WTC11 (cell line): ENCODE data around the gene CHD9. TPM values are rescaled to one million over a fixed set of nuclear protein-coding genes. Genes with fewer than 3 reads are reported as not detected.

Experiments used
- ATAC-seq: fragments of 200-7000 bp; cut with Tn5 transposase; 2 replicates; pipeline ENCODE4 v1.10.0; 2021; ENCODE audit warnings: mild to moderate bottlenecking, moderate library complexity
- CTCF ChIA-PET: fragments of 300-600 bp; sonication (Branson Sonifier 250); formaldehyde crosslinking; loops from one replicate; lab custom pipeline; 2021; ENCODE audit warnings: antibody characterized with exemption; lab: Charles Lee
- POLR2A ChIA-PET: fragments of 350-600 bp; sonication (Branson Sonifier 250); formaldehyde crosslinking; loops from one replicate; lab custom pipeline; 2021; ENCODE audit warnings: antibody characterized with exemption; lab: Charles Lee
- DNase-seq: peaks from one replicate; pipeline ENCODE4 v3.0.0; 2021; ENCODE audit warnings: low spot score
- H3K27ac Mint-ChIP-seq: 2 replicates; pipeline ENCODE4 v1.8.0; 2021; ENCODE audit warnings: mixed read lengths
- H3K27me3 Mint-ChIP-seq: 2 replicates; pipeline ENCODE4 v1.8.0; 2021; ENCODE audit warnings: low read depth, mild to moderate bottlenecking, moderate library complexity, mixed read lengths
- H3K36me3 Mint-ChIP-seq: 2 replicates; pipeline ENCODE4 v1.8.0; 2021; ENCODE audit warnings: mixed read lengths
- H3K4me1 Mint-ChIP-seq: 2 replicates; pipeline ENCODE4 v1.8.0; 2022; ENCODE audit warnings: mixed read lengths
- H3K4me3 Mint-ChIP-seq: 2 replicates; pipeline ENCODE4 v1.8.0; 2021; ENCODE audit warnings: mild to moderate bottlenecking, moderate library complexity, mixed read lengths
- H3K9me3 Mint-ChIP-seq: 2 replicates; pipeline ENCODE4 v1.8.0; 2021; ENCODE audit warnings: mixed read lengths
- AFF4 ChIP-seq: sonication (generic); formaldehyde crosslinking; IDR thresholded peaks from 2 replicates; pipeline ENCODE4 v1.8.1; 2023; ENCODE audit warnings: mild to moderate bottlenecking, missing genetic modification reagents, borderline replicate concordance
- ATF1 ChIP-seq: sonication (generic); formaldehyde crosslinking; IDR thresholded peaks from 2 replicates; pipeline ENCODE4 v1.8.1; 2023; ENCODE audit warnings: mild to moderate bottlenecking, moderate library complexity, missing genetic modification reagents
- ELF4 ChIP-seq: sonication (generic); formaldehyde crosslinking; IDR thresholded peaks from 2 replicates; pipeline ENCODE4 v1.8.1; 2022; ENCODE audit warnings: low read depth, mild to moderate bottlenecking, moderate library complexity, missing genetic modification reagents
- FOXP1 ChIP-seq: sonication (generic); formaldehyde crosslinking; IDR thresholded peaks from 2 replicates; pipeline ENCODE4 v1.8.0; 2022; ENCODE audit warnings: missing genetic modification reagents, mild to moderate bottlenecking, moderate library complexity, borderline replicate concordance
- GRHL2 ChIP-seq: fragments of 250-450 bp; sonication (Bioruptor Pico); IDR thresholded peaks from 2 replicates; pipeline ENCODE4 v1.8.0; 2022; ENCODE audit warnings: mild to moderate bottlenecking, moderate library complexity; ENCODE audit not compliant: insufficient replicate concordance, severe bottlenecking
- HMGA2 ChIP-seq: fragments of 250-450 bp; sonication (Bioruptor Pico); IDR thresholded peaks from 2 replicates; pipeline ENCODE4 v1.4.0; 2021; ENCODE audit warnings: mild to moderate bottlenecking, moderate library complexity
- JUN ChIP-seq: sonication (generic); formaldehyde crosslinking; IDR thresholded peaks from 2 replicates; pipeline ENCODE4 v1.8.0; 2023; ENCODE audit warnings: mild to moderate bottlenecking, missing genetic modification reagents
- MAX ChIP-seq: sonication (generic); formaldehyde crosslinking; IDR thresholded peaks from 2 replicates; pipeline ENCODE4 v1.8.0; 2022; ENCODE audit warnings: mild to moderate bottlenecking, missing genetic modification reagents
- SMAD3 ChIP-seq: sonication (generic); formaldehyde crosslinking; IDR thresholded peaks from 2 replicates; pipeline ENCODE4 v1.8.0; 2022; ENCODE audit warnings: missing genetic modification reagents, mild to moderate bottlenecking, borderline replicate concordance
- SMAD4 ChIP-seq: sonication (generic); formaldehyde crosslinking; IDR thresholded peaks from 2 replicates; pipeline ENCODE4 v1.8.0; 2022; ENCODE audit warnings: mild to moderate bottlenecking, missing genetic modification reagents
- ZNF396 ChIP-seq: fragments of 250-450 bp; sonication (Bioruptor Pico); IDR thresholded peaks from 2 replicates; pipeline ENCODE4 v1.8.0; 2021; ENCODE audit warnings: mild to moderate bottlenecking, moderate library complexity, borderline replicate concordance
- ZNF671 ChIP-seq: fragments of 250-450 bp; sonication (Bioruptor Pico); IDR thresholded peaks from 2 replicates; pipeline ENCODE4 v1.8.0; 2021; ENCODE audit warnings: mild to moderate bottlenecking
- total RNA-seq: library from RNA; stranded (reverse); gene quantifications from 3 replicates; pipeline ENCODE4 v1.2.3, GENCODE V29; 2021
- TF ChIP-seq, protein P1 (sequence below): sonication (generic); formaldehyde crosslinking; IDR thresholded peaks from 2 replicates; pipeline ENCODE4 v1.8.1; 2023; ENCODE audit warnings: mild to moderate bottlenecking, missing genetic modification reagents
- TF ChIP-seq, protein P2 (sequence below): fragments of 250-450 bp; sonication (Bioruptor Pico); IDR thresholded peaks from 2 replicates; pipeline ENCODE4 v1.9.0; 2021; ENCODE audit warnings: mild to moderate bottlenecking
- TF ChIP-seq, protein P3 (sequence below): sonication (generic); formaldehyde crosslinking; IDR thresholded peaks from 2 replicates; pipeline ENCODE4 v1.8.0; 2023; ENCODE audit warnings: mild to moderate bottlenecking, missing genetic modification reagents
- TF ChIP-seq, protein P4 (sequence below): sonication (generic); formaldehyde crosslinking; IDR thresholded peaks from 2 replicates; pipeline ENCODE4 v1.8.0; 2023; ENCODE audit warnings: missing genetic modification reagents, mild to moderate bottlenecking, borderline replicate concordance

The CHD9 gene
- total RNA-seq, 1 experiment from 2014 or later, result 31.3 TPM

DNA sequence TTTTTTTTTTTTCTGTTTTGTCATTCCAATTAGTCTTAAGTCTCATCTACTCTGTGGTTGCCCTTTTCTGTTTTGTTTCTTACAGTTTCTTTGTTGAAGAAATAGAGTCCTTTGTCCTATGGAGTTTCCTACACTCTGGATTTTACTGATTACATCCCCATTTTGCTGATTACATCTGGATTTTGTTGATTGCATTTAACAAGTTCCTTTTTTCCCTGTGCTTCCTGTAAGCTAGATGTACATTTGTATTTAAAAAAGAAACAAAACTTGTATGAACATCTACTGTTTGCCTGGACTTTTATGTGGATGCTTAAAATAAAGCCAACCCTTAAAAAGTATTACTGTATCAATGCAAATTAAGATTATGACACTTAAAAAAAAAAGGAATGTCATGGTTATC, 147.6 kb downstream of the CHD9 start:
- ATAC-seq, result no peak
- peaks cover 10% of the 10 kb centered on the region for H3K4me1 Mint-ChIP-seq
- no peak for DNase-seq
- H3K27me3 Mint-ChIP-seq, result no peaks in the 10 kb centered on the region; the same call in 1 of the 2 replicates
- ChIA-PET POLR2A (no interaction called here), CTCF (no interaction called here)
- TF ChIP-seq SMAD3 (CRISPR knock-in tag), result no peak
- TF ChIP-seq ATF1 (CRISPR knock-in tag), result no peak
- no peak for TF ChIP-seq ZNF396 (CRISPR knock-in tag)
- TF ChIP-seq, protein P1, sequence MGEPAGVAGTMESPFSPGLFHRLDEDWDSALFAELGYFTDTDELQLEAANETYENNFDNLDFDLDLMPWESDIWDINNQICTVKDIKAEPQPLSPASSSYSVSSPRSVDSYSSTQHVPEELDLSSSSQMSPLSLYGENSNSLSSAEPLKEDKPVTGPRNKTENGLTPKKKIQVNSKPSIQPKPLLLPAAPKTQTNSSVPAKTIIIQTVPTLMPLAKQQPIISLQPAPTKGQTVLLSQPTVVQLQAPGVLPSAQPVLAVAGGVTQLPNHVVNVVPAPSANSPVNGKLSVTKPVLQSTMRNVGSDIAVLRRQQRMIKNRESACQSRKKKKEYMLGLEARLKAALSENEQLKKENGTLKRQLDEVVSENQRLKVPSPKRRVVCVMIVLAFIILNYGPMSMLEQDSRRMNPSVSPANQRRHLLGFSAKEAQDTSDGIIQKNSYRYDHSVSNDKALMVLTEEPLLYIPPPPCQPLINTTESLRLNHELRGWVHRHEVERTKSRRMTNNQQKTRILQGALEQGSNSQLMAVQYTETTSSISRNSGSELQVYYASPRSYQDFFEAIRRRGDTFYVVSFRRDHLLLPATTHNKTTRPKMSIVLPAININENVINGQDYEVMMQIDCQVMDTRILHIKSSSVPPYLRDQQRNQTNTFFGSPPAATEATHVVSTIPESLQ (CRISPR knock-in tag), result no peak
- TF ChIP-seq AFF4, result no peak
- no peak for TF ChIP-seq ELF4
- TF ChIP-seq HMGA2 (CRISPR knock-in tag), result no peak
- TF ChIP-seq, protein P2, sequence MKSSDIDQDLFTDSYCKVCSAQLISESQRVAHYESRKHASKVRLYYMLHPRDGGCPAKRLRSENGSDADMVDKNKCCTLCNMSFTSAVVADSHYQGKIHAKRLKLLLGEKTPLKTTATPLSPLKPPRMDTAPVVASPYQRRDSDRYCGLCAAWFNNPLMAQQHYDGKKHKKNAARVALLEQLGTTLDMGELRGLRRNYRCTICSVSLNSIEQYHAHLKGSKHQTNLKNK, result no peak
- TF ChIP-seq FOXP1 (CRISPR knock-in tag), result no peak
- no peak for TF ChIP-seq JUN (CRISPR knock-in tag)
- TF ChIP-seq MAX (CRISPR knock-in tag), result no peak
- no peak for TF ChIP-seq ZNF671 (CRISPR knock-in tag)
- H3K4me3 Mint-ChIP-seq, result no peak overlapping the region
- no peak overlapping the region for H3K27ac Mint-ChIP-seq
- H3K36me3 Mint-ChIP-seq, result peaks cover 19% of the 10 kb centered on the region
- peaks cover 27% of the 10 kb centered on the region for H3K9me3 Mint-ChIP-seq

GRCh38 chr16:53207810-53208752, 153.3 kb downstream of the CHD9 start:
- H3K4me1 Mint-ChIP-seq, result peaks cover 39% of the 10 kb centered on the region
- ChIA-PET POLR2A (interaction anchor here (1.3 kb wide), 1 partner anchor 109 kb away, joined by 4 read pairs; no protein-coding TSS in a partner anchor), CTCF (interaction anchor here (0.8 to 2.4 kb wide), 6 partner anchors 32 to 186 kb away, joined by 3 to 17 read pairs (median 4); partner anchors contain the start of gene CHD9)
- H3K27me3 Mint-ChIP-seq, result no peaks in the 10 kb centered on the region
- H3K9me3 Mint-ChIP-seq, result peaks cover 5% of the 10 kb centered on the region
- peaks cover 31% of the 10 kb centered on the region for H3K36me3 Mint-ChIP-seq
- ATAC-seq, result peak; percentile 98
- H3K27ac Mint-ChIP-seq, result peak overlapping the region; percentile 99
- DNase-seq, result peak; percentile 29
- peak overlapping the region; percentile 80 for H3K4me3 Mint-ChIP-seq
- no peak for TF ChIP-seq SMAD4 (CRISPR knock-in tag)
- TF ChIP-seq GRHL2 (CRISPR knock-in tag), result no peak
- TF ChIP-seq, protein P2, result no peak
- TF ChIP-seq, protein P3, sequence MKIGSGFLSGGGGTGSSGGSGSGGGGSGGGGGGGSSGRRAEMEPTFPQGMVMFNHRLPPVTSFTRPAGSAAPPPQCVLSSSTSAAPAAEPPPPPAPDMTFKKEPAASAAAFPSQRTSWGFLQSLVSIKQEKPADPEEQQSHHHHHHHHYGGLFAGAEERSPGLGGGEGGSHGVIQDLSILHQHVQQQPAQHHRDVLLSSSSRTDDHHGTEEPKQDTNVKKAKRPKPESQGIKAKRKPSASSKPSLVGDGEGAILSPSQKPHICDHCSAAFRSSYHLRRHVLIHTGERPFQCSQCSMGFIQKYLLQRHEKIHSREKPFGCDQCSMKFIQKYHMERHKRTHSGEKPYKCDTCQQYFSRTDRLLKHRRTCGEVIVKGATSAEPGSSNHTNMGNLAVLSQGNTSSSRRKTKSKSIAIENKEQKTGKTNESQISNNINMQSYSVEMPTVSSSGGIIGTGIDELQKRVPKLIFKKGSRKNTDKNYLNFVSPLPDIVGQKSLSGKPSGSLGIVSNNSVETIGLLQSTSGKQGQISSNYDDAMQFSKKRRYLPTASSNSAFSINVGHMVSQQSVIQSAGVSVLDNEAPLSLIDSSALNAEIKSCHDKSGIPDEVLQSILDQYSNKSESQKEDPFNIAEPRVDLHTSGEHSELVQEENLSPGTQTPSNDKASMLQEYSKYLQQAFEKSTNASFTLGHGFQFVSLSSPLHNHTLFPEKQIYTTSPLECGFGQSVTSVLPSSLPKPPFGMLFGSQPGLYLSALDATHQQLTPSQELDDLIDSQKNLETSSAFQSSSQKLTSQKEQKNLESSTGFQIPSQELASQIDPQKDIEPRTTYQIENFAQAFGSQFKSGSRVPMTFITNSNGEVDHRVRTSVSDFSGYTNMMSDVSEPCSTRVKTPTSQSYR (CRISPR knock-in tag), result no peak
- no peak for TF ChIP-seq ZNF396 (CRISPR knock-in tag)
- TF ChIP-seq, protein P4, sequence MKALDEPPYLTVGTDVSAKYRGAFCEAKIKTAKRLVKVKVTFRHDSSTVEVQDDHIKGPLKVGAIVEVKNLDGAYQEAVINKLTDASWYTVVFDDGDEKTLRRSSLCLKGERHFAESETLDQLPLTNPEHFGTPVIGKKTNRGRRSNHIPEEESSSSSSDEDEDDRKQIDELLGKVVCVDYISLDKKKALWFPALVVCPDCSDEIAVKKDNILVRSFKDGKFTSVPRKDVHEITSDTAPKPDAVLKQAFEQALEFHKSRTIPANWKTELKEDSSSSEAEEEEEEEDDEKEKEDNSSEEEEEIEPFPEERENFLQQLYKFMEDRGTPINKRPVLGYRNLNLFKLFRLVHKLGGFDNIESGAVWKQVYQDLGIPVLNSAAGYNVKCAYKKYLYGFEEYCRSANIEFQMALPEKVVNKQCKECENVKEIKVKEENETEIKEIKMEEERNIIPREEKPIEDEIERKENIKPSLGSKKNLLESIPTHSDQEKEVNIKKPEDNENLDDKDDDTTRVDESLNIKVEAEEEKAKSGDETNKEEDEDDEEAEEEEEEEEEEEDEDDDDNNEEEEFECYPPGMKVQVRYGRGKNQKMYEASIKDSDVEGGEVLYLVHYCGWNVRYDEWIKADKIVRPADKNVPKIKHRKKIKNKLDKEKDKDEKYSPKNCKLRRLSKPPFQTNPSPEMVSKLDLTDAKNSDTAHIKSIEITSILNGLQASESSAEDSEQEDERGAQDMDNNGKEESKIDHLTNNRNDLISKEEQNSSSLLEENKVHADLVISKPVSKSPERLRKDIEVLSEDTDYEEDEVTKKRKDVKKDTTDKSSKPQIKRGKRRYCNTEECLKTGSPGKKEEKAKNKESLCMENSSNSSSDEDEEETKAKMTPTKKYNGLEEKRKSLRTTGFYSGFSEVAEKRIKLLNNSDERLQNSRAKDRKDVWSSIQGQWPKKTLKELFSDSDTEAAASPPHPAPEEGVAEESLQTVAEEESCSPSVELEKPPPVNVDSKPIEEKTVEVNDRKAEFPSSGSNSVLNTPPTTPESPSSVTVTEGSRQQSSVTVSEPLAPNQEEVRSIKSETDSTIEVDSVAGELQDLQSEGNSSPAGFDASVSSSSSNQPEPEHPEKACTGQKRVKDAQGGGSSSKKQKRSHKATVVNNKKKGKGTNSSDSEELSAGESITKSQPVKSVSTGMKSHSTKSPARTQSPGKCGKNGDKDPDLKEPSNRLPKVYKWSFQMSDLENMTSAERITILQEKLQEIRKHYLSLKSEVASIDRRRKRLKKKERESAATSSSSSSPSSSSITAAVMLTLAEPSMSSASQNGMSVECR (CRISPR knock-in tag), result no peak
